HUDEP-2 (cell line): ENCODE data around the gene SMARCB1.

ENCODE experiments used
- DNase-seq, 76 experiments: peaks; one replicate each; lab custom pipeline; 2025; ENCODE audit not compliant: unreplicated experiment in 76 of 76; lab: John Stamatoyannopoulos, UW

The SMARCB1 gene

GRCh38 chr22:23801238-23801821, 14.6 kb downstream of the SMARCB1 start:
- DNase-seq, result no peak

- DNase-seq, result no peak
Measured at GRCh38 chr22:23801886-23802377, 15.2 kb downstream of the SMARCB1 start.

- no peak for DNase-seq
Measured at GRCh38 chr22:23803001-23803819, 16.4 kb downstream of the SMARCB1 start.

DNA sequence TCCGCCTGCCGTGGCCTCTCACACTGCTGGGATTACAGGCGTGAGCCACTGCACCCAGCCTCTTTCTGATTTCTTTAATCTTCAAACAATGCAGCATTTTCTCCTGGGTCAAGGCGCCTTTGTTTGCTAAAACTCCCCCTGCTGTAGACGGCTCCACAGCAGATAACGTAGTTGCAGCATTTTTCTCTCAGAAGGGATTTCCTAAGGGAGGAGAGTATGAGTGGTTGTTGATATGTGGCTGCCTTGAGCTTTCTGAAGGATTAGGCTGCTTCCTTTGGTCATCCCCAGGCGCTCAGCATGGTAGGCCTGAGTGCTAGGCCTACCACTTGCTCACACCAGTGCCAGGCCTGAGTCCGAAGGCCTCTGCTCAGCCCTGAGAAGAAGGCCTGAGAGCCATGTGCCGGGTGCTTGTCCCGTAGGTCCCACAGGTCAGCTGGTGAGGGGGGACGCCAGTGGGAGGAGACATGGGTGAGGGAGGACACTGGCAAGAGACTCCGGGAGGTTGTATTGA, 18.1 kb downstream of the SMARCB1 start:
- DNase-seq, result no peak

GRCh38 chr22:23806837-23807236, 20.1 kb downstream of the SMARCB1 start:
- DNase-seq, result no peak

GRCh38 chr22:23812378-23812777, 25.6 kb downstream of the SMARCB1 start:
- DNase-seq, result no peak

GRCh38 chr22:23815541-23816155, 28.9 kb downstream of the SMARCB1 start:
- no peak for DNase-seq

GRCh38 chr22:23816156-23816976, 29.6 kb downstream of the SMARCB1 start:
- DNase-seq, result no peak

DNA sequence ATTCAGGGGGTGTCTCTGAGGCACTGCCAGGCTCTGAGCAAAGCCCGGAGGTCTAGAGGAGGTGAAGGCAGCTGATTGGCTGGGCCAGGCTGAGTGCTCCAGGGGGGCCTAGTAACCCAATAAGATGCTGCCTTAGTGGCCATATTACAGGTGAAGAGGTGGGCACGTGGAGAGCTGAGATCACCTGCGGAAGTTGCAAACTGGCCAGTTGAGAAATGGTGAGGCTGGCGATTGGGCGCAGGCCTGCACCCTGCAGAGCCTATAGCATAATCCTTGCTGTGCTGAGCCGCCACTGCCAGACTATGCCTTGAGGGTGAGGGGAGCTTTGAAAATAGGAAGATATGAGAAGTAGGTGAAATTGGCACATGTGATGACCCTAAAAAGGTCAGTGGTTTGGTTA, 30.4 kb downstream of the SMARCB1 start:
- no peak for DNase-seq

- no peak for DNase-seq
Measured at GRCh38 chr22:23818541-23818940, 31.8 kb downstream of the SMARCB1 start.

DNA sequence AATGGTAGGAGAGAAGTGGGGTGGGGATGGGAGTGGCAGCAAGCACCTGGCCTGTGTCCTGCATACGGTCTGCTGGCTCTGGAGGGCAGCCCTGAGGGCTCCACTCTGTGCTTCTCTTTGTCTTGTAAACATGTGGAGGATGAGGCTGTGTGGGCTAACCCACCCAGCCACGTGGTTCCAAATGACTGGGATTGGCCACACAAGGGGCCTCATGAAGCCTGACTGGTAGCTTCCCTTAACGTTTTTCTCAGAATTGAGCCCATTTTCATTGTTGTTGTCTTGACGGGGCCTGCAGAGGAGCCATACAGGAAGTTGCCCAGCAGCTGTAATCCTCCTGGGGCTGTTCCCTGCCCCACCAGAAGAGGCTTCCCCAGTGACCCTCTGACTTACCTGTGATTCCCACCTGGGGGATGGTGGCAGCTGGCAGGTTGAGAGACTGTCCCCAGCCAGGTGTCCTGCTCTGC, 34.0 kb downstream of the SMARCB1 start:
- no peak for DNase-seq

GRCh38 chr22:23822101-23822671, 35.4 kb downstream of the SMARCB1 start:
- no peak for DNase-seq

GRCh38 chr22:23823331-23823791, 36.6 kb downstream of the SMARCB1 start:
- DNase-seq, result no peak

DNA sequence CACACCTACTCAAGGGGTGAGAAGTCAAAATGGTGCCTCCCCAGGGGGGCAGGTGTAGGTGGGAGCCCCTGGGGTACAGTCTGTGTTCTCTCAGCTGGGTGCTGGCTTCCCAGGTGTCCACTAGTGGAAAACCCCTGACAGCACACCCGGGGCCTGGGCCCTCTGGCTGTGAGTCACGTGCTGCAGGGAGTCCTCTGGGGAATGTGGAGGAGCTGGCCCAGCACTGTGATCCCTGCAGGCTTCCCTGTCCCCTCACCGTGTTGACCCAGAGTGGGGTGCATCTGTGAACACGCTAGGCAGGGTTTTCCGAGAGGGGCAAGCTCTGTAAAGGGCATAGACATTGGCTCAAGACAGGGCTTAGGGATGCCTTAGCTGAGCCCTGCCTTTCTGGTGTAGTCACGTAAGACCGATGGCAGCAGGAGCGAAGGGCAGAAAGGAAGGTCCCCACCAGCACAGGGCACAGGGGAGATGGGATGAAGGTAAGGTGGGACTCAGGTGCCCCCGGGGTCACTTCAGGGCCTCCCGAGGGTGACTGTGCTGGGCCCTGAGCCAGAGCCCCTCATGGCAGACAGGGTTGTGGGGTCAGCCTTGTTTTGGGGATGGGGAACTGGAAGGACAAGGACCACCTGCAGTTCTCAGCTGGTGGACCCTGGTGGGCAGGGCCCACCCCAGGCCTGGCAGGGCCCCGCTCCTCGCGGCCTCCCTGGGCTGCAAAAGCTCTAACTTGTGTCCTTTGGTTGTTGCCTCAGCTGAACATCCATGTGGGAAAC, 37.9 kb downstream of the SMARCB1 start:
- no peak for DNase-seq

DNA sequence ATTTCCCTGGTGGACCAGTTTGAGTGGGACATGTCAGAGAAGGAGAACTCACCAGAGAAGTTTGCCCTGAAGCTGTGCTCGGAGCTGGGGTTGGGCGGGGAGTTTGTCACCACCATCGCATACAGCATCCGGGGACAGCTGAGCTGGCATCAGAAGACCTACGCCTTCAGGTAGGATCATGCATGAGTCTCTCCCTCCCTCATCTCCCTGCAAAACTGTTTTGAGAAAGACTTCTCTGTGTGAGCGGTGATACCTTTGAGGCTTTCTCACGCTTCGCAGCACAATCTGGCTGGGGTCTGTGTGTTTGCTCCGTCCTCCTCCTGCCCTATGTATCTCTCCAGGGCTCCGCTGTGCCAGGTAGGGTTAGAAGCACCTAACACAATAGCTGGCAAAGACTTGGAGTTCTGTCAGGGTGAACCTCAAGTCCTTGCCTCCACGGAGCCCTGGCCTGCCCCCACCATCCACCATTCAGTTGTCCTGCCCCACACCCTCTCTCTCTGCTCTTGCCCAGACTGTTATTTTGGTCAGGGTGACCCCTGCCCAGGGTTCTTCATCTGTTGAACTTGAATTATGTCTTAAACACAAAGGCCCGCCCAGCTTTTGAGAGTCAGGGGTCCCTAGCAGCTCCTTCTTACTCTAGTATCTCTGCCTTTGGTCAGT, 38.6 kb downstream of the SMARCB1 start:
- no peak for DNase-seq

DNA sequence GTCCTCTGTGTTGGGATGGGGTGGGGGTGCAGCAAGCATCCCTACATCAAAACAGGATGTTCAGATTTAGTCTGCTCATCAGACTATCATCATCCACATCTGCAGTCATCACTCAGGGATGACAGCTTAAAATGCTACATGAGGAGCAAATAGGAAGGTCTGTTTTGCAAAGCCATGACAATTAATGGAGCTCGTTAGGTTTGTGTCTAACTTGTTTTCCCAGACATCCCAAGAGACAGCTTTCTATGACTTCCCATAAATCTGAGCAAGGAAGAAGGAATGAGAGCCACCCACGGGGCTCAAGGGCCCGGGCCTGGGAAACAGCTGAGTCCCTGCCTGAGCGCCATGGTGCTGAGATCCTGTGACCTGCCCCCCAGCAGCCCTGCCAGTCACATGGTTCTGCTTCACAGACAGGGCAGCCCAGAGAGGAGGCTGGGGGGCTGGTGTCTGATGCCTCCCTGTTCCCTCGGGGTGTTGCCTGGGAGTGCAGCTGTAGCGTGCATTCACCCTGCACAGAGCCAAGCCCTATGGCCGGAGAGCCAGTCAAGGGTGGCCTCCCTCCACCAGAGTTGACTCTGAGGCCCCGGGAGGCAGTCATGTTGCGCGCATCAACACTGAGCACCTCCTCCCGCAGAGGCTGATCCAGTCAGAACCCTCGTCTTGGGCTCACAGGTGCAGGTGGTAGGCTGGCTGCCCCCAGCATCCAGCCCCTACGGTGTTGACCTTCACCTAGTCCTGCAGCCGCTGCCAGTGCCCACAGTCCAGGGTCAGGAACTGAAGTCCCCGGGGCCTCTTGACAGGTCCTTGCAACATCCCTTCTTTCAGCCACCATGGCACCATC, 40.0 kb downstream of the SMARCB1 start:
- no peak for DNase-seq

DNA sequence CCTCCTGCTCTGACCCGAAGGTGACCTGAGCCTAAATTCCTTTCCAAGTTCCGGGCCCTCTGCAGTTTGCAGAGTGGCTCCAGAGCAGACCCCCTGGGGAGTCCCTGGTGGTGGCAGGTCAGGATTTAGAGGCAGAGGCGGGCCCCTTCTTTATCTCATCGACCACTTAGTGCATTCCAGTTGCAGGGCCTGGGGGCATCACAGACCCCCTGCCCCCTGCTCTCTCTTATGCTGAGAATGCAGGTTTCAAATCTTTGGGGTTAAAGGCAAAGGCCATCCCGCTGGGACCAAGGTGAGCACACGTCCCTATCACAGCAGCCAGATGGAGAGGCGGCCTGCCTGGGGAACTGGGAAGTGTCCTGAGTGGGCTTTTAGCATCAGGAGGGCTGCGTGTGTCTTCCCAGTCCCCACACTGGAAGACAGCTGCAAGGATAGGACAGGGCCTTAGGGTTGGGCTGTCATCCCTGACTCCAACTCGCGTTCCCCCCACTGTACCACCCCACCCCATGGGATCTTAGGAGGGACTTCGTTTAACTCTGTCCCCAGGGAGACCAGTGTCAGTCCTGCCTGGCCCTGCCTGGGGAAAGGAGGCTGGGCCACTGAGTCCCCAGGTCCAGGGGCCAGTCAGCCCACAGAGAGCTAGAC, 40.7 kb downstream of the SMARCB1 start:
- no peak for DNase-seq
